GM12878 (cell line): ENCODE data around the gene TESK1. TPM values are rescaled to one million over a fixed set of nuclear protein-coding genes. Genes with fewer than 3 reads are reported as not detected.

ENCODE experiments used
- ATAC-seq: fragments of 200-7000 bp; cut with Tn5 transposase; 3 replicates; pipeline ENCODE4 v1.9.1; 2020; ENCODE audit warnings: mild to moderate bottlenecking, moderate library complexity
- BruUV-seq: library from RNA; stranded (reverse); fragments of 400-500 nt; replicated peaks from 2 replicates; lab custom pipeline; 2021; lab: Mats Ljungman, UMichigan
- CTCF ChIA-PET: fragments of 300-600 bp; sonication (Branson Sonifier 250); formaldehyde crosslinking; extraction: SDS; loops from one replicate; lab custom pipeline; 2021; ENCODE audit warnings: inconsistent platforms; lab: Yijun Ruan, JAX
- POLR2A ChIA-PET: fragments of 350-600 bp; formaldehyde crosslinking; extraction: SDS; loops from one replicate; lab custom pipeline; 2021; ENCODE audit warnings: inconsistent platforms; lab: Charles Lee
- RAD21 ChIA-PET: fragments of 300-600 bp; sonication (Branson Sonifier 250); formaldehyde crosslinking; loops from one replicate; lab custom pipeline; 2023; ENCODE audit warnings: antibody characterized with exemption; ENCODE audit not compliant: unreplicated experiment; lab: Charles Lee
- SMC1A ChIA-PET: fragments of 300-600 bp; sonication (Branson Sonifier 250); formaldehyde crosslinking; loops from one replicate; lab custom pipeline; 2023; ENCODE audit not compliant: unreplicated experiment, uncharacterized antibody; lab: Charles Lee
- DNase-seq: peaks from one replicate; pipeline ENCODE4 v3.0.0-alpha.2; 2011; ENCODE audit warnings: low read depth, low spot score
- FAIRE-seq: peaks from 3 replicates; lab custom pipeline; 2011; peaks lifted over from hg19 to GRCh38; lab: Jason Lieb, UNC
- H2AFZ ChIP-seq: 2 replicates; pipeline ENCODE4 v1.6.0; 2011; ENCODE audit warnings: low read depth, low read length, control low read depth; ENCODE audit not compliant: control insufficient read depth
- H3K27ac ChIP-seq: 2 replicates; pipeline ENCODE4 v1.5.1; 2011; ENCODE audit warnings: control low read depth; ENCODE audit not compliant: control insufficient read depth, insufficient read depth
- H3K27me3 ChIP-seq, 2 experiments: replicated peaks in 1 of 2; 2 replicates each; pipeline versions ENCODE4 v1.6.0 to v1.6.1; 2011; ENCODE audit warnings: low read length in 1 of 2; ENCODE audit not compliant: control insufficient read depth in 2 of 2, insufficient read depth in 2 of 2
- H3K36me3 ChIP-seq, 2 experiments: 2 replicates each; pipeline ENCODE4 v1.5.1; 2011; ENCODE audit warnings: low read length in 1 of 2; ENCODE audit not compliant: control insufficient read depth in 2 of 2, insufficient read depth in 2 of 2
- H3K4me1 ChIP-seq: 2 replicates; pipeline ENCODE4 v1.6.1; 2011; ENCODE audit warnings: mild to moderate bottlenecking, low read length, moderate library complexity, mixed read lengths; ENCODE audit not compliant: control insufficient read depth, insufficient read depth
- H3K4me2 ChIP-seq: 2 replicates; pipeline ENCODE4 v1.6.0; 2011; ENCODE audit warnings: control low read depth; ENCODE audit not compliant: control insufficient read depth, insufficient read depth
- H3K4me3 ChIP-seq: fragments of 200-600 bp; sonication (generic); 2 replicates; pipeline ENCODE4 v1.5.1; 2016
- H3K79me2 ChIP-seq: 2 replicates; pipeline ENCODE4 v1.6.0; 2011; ENCODE audit warnings: low read length; ENCODE audit not compliant: control insufficient read depth, insufficient read depth
- H3K9ac ChIP-seq: 2 replicates; pipeline ENCODE4 v1.8.0; 2011; ENCODE audit warnings: low read length, control low read depth, mixed read lengths; ENCODE audit not compliant: control insufficient read depth, insufficient read depth
- H3K9me3 ChIP-seq: replicated peaks from 3 replicates; pipeline ENCODE4 v1.5.1; 2011; ENCODE audit warnings: mild to moderate bottlenecking, low read length; ENCODE audit not compliant: control insufficient read depth, insufficient read depth
- H4K20me1 ChIP-seq: 2 replicates; pipeline ENCODE4 v1.6.0; 2011; ENCODE audit not compliant: control insufficient read depth, insufficient read depth
- CREM ChIP-seq: IDR thresholded peaks from 2 replicates; pipeline ENCODE4 v1.6.1; 2014; ENCODE audit warnings: antibody characterized with exemption, low read depth
- CUX1 ChIP-seq: IDR thresholded peaks from 2 replicates; pipeline ENCODE4 v1.6.1; 2012; ENCODE audit warnings: improper control_type of control experiment, low read depth, low read length; ENCODE audit not compliant: insufficient replicate concordance
- ELK1 ChIP-seq: IDR thresholded peaks from 2 replicates; pipeline ENCODE4 v1.6.1; 2012; ENCODE audit warnings: low read depth, low read length, improper control_type of control experiment
- JUNB ChIP-seq: IDR thresholded peaks from 2 replicates; pipeline ENCODE4 v1.6.1; 2016; ENCODE audit warnings: antibody characterized with exemption, mild to moderate bottlenecking
- NFYB ChIP-seq: IDR thresholded peaks from 2 replicates; pipeline ENCODE4 v1.6.1; 2011; ENCODE audit warnings: low read depth, mild to moderate bottlenecking, low read length, improper control_type of control experiment, moderate library complexity; ENCODE audit not compliant: insufficient read depth
- RBBP5 ChIP-seq: fragments of 200-600 bp; sonication (generic); conservative IDR thresholded peaks from 2 replicates; pipeline ENCODE4 v1.6.1; 2016
- TBL1XR1 ChIP-seq: IDR thresholded peaks from 2 replicates; pipeline ENCODE4 v1.6.1; 2012; ENCODE audit warnings: low read depth, low read length, improper control_type of control experiment
- WGBS: methylation state at CpG from one replicate; pipeline ENCODE4 v1.1.6; 2016; ENCODE audit warnings: low lambda C conversion rate; ENCODE audit not compliant: insufficient replicate concordance, insufficient coverage; ENCODE audit errors: missing lambda C conversion rate; 5-methylcytosine and 5-hydroxymethylcytosine counted together
- in situ Hi-C: fragments of 300-500 bp; cut with MboI; formaldehyde crosslinking; loops from 9 replicates; pipeline ENCODE4 v1.14.3; 2018; ENCODE audit warnings: mixed read lengths
- intact Hi-C: fragments of 100-400 bp; cut with micrococcal nuclease; formaldehyde crosslinking; loops from one replicate; pipeline ENCODE4 v1.14.2; 2022; ENCODE audit not compliant: unreplicated experiment
- polyA plus RNA-seq, 11 experiments: library from polyadenylated mRNA; depleted of rRNA in 4 of 11; unstranded in 6 of 11; stranded (reverse) in 5 of 11; fragments of >200 nt; fragmentation: Nextera tagmentation in 4 of 11; fragmentation: Illumina TruSeq in 1 of 11; extraction: Ambion mirVana in 4 of 11; extraction: Trizol in 1 of 11; gene quantifications; 1 replicate in 1 of 11; 2 replicates in 10 of 11; pipeline versions ENCODE4 v1.2.1 to v1.2.3, GENCODE V29; 2011 to 2016; ENCODE audit warnings: inconsistent platforms in 2 of 11, missing spikeins in 2 of 11, low read depth in 1 of 11
- total RNA-seq, 4 experiments: library from RNA; depleted of rRNA in 3 of 4; stranded (reverse); fragments of >200 nt in 3 of 4; fragmentation: Illumina TruSeq in 1 of 4; extraction: Trizol in 1 of 4; gene quantifications; 2 replicates each; pipeline versions ENCODE4 v1.2.1 to v1.2.3, GENCODE V29; 2013 to 2021

The TESK1 gene
- total and polyA plus RNA-seq, 10 of the 15 experiments (the other 5 are each of a cell fraction or from before 2014, with no cell fraction given), result 0.16 to 19.5 (median 7.9) TPM; not detected in 1

GRCh38 chr9:35658968-35659220 is 53.8 kb downstream of the TESK1 start:
- no TSS peak for BruUV-seq
- FAIRE-seq, result no peak
- ChIA-PET CTCF (interaction anchor here (0.5 to 13.5 kb wide), 16 partner anchors 11 to 224 kb away, joined by 3 to 227 read pairs (median 6); partner anchors contain the start of genes CREB3, GBA2, RGP1 and TLN1), SMC1A (interaction anchor here (0.8 to 12.5 kb wide), 9 partner anchors 12 to 224 kb away, joined by 3 to 145 read pairs (median 3); partner anchors contain the start of genes CREB3, SIT1 and TLN1), RAD21 (interaction anchor here (0.8 to 5.2 kb wide), 11 partner anchors 11 to 543 kb away, joined by 3 to 60 read pairs (median 6); partner anchors contain the start of genes ATOSB, CREB3, TESK1 and TLN1), POLR2A (interaction anchor here (0.9 to 10.9 kb wide), 9 partner anchors 10 to 119 kb away, joined by 3 to 163 read pairs (median 7); partner anchors contain the start of genes CD72, CREB3, SIT1 and TESK1)
- H3K79me2 ChIP-seq, result peaks cover 30% of the 10 kb centered on the region
- peak overlapping the region; percentile 90 for H3K27ac ChIP-seq
- ATAC-seq, result peak; percentile 4
- no peaks in the 10 kb centered on the region for H4K20me1 ChIP-seq
- peak overlapping the region; percentile 85 for H3K4me3 ChIP-seq
- no peak for DNase-seq
- WGBS, result 0% methylated on average over 2 of the region's 2 CpGs
- H3K4me1 ChIP-seq, result peaks cover 32% of the 10 kb centered on the region
- peak overlapping the region; percentile 95 for H3K4me2 ChIP-seq
- intact Hi-C loops, result loop anchor here (1.0 to 10.0 kb wide), 3 partner anchors 55 to 166 kb away; partner anchors contain the start of genes FAM221B and TMEM8B
- in situ Hi-C loops, result no loop called here
- no peaks in the 10 kb centered on the region for H3K9me3 ChIP-seq
- TF ChIP-seq ELK1, result no peak
- TF ChIP-seq RBBP5, result no peak
- no peak for TF ChIP-seq JUNB
- TF ChIP-seq NFYB, result no peak
- TF ChIP-seq CUX1, result no peak
- no peak for TF ChIP-seq CREM
- no peak for TF ChIP-seq TBL1XR1
- H2AFZ ChIP-seq, result peak overlapping the region; percentile 64; the same call in 1 of the 2 replicates
- peaks cover 6 to 9% of the 10 kb centered on the region in 2 experiments; a peak in 3 of 4 replicates for H3K36me3 ChIP-seq
- H3K27me3 ChIP-seq, result no peaks in the 10 kb centered on the region
- peak overlapping the region; percentile 78 for H3K9ac ChIP-seq
